GM12878 (cell line): ENCODE results near the gene ADK. TPM values are rescaled to one million over a fixed set of nuclear protein-coding genes. Genes with fewer than 3 reads are reported as not detected.

Source experiments
- ATAC-seq: fragments of 200-7000 bp; cut with Tn5 transposase; 3 replicates; pipeline ENCODE4 v1.9.1; 2020; ENCODE audit warnings: mild to moderate bottlenecking, moderate library complexity
- BruUV-seq: library from RNA; stranded (reverse); fragments of 400-500 nt; replicated peaks from 2 replicates; lab custom pipeline; 2021; lab: Mats Ljungman, UMichigan
- CTCF ChIA-PET: fragments of 300-600 bp; sonication (Branson Sonifier 250); formaldehyde crosslinking; extraction: SDS; loops from one replicate; lab custom pipeline; 2021; ENCODE audit warnings: inconsistent platforms; lab: Yijun Ruan, JAX
- POLR2A ChIA-PET: fragments of 350-600 bp; formaldehyde crosslinking; extraction: SDS; loops from one replicate; lab custom pipeline; 2021; ENCODE audit warnings: inconsistent platforms; lab: Charles Lee
- RAD21 ChIA-PET: fragments of 300-600 bp; sonication (Branson Sonifier 250); formaldehyde crosslinking; loops from one replicate; lab custom pipeline; 2023; ENCODE audit warnings: antibody characterized with exemption; ENCODE audit not compliant: unreplicated experiment; lab: Charles Lee
- SMC1A ChIA-PET: fragments of 300-600 bp; sonication (Branson Sonifier 250); formaldehyde crosslinking; loops from one replicate; lab custom pipeline; 2023; ENCODE audit not compliant: unreplicated experiment, uncharacterized antibody; lab: Charles Lee
- DNase-seq: peaks from one replicate; pipeline ENCODE4 v3.0.0-alpha.2; 2011; ENCODE audit warnings: low read depth, low spot score
- FAIRE-seq: peaks from 3 replicates; lab custom pipeline; 2011; peaks lifted over from hg19 to GRCh38; lab: Jason Lieb, UNC
- H2AFZ ChIP-seq: 2 replicates; pipeline ENCODE4 v1.6.0; 2011; ENCODE audit warnings: low read depth, low read length, control low read depth; ENCODE audit not compliant: control insufficient read depth
- H3K27ac ChIP-seq: 2 replicates; pipeline ENCODE4 v1.5.1; 2011; ENCODE audit warnings: control low read depth; ENCODE audit not compliant: control insufficient read depth, insufficient read depth
- H3K27me3 ChIP-seq, 2 experiments: replicated peaks in 1 of 2; 2 replicates each; pipeline versions ENCODE4 v1.6.0 to v1.6.1; 2011; ENCODE audit warnings: low read length in 1 of 2; ENCODE audit not compliant: control insufficient read depth in 2 of 2, insufficient read depth in 2 of 2
- H3K36me3 ChIP-seq, 2 experiments: 2 replicates each; pipeline ENCODE4 v1.5.1; 2011; ENCODE audit warnings: low read length in 1 of 2; ENCODE audit not compliant: control insufficient read depth in 2 of 2, insufficient read depth in 2 of 2
- H3K4me1 ChIP-seq: 2 replicates; pipeline ENCODE4 v1.6.1; 2011; ENCODE audit warnings: mild to moderate bottlenecking, low read length, moderate library complexity, mixed read lengths; ENCODE audit not compliant: control insufficient read depth, insufficient read depth
- H3K4me2 ChIP-seq: 2 replicates; pipeline ENCODE4 v1.6.0; 2011; ENCODE audit warnings: control low read depth; ENCODE audit not compliant: control insufficient read depth, insufficient read depth
- H3K4me3 ChIP-seq: fragments of 200-600 bp; sonication (generic); 2 replicates; pipeline ENCODE4 v1.5.1; 2016
- H3K79me2 ChIP-seq: 2 replicates; pipeline ENCODE4 v1.6.0; 2011; ENCODE audit warnings: low read length; ENCODE audit not compliant: control insufficient read depth, insufficient read depth
- H3K9ac ChIP-seq: 2 replicates; pipeline ENCODE4 v1.8.0; 2011; ENCODE audit warnings: low read length, control low read depth, mixed read lengths; ENCODE audit not compliant: control insufficient read depth, insufficient read depth
- H3K9me3 ChIP-seq: replicated peaks from 3 replicates; pipeline ENCODE4 v1.5.1; 2011; ENCODE audit warnings: mild to moderate bottlenecking, low read length; ENCODE audit not compliant: control insufficient read depth, insufficient read depth
- H4K20me1 ChIP-seq: 2 replicates; pipeline ENCODE4 v1.6.0; 2011; ENCODE audit not compliant: control insufficient read depth, insufficient read depth
- BMI1 ChIP-seq: fragments of 450-650 bp; IDR thresholded peaks from 2 replicates; pipeline ENCODE4 v1.6.1; 2016; ENCODE audit warnings: mild to moderate bottlenecking, moderate library complexity, borderline replicate concordance
- CBX3 ChIP-seq: fragments of 200-600 bp; sonication (generic); IDR thresholded peaks from 2 replicates; pipeline ENCODE4 v1.6.1; 2016; ENCODE audit warnings: low read depth, borderline replicate concordance
- CHD2 ChIP-seq: IDR thresholded peaks from 2 replicates; pipeline ENCODE4 v1.6.1; 2011; ENCODE audit warnings: low read depth, low read length, improper control_type of control experiment, borderline replicate concordance
- EZH2 ChIP-seq: IDR thresholded peaks from 2 replicates; pipeline ENCODE4 v1.6.1; 2012; ENCODE audit warnings: low read depth, mild to moderate bottlenecking, control low read depth, inconsistent platforms, low read length, borderline replicate concordance; ENCODE audit not compliant: control insufficient read depth
- FOXK2 ChIP-seq: fragments of 450-650 bp; IDR thresholded peaks from 2 replicates; pipeline ENCODE4 v1.6.1; 2017; ENCODE audit warnings: mild to moderate bottlenecking, moderate library complexity
- JUNB ChIP-seq: IDR thresholded peaks from 2 replicates; pipeline ENCODE4 v1.6.1; 2016; ENCODE audit warnings: antibody characterized with exemption, mild to moderate bottlenecking
- MYC ChIP-seq: IDR thresholded peaks from 2 replicates; pipeline ENCODE4 v1.6.1; 2011; ENCODE audit warnings: mild to moderate bottlenecking, low read length, moderate library complexity, inconsistent platforms; ENCODE audit not compliant: insufficient read depth, insufficient replicate concordance, insufficient read length, severe bottlenecking
- STAT1 ChIP-seq: fragments of 450-650 bp; conservative IDR thresholded peaks from 2 replicates; pipeline ENCODE4 v1.6.1; 2014; ENCODE audit warnings: antibody characterized with exemption, mild to moderate bottlenecking
- WGBS: methylation state at CpG from one replicate; pipeline ENCODE4 v1.1.6; 2016; ENCODE audit warnings: low lambda C conversion rate; ENCODE audit not compliant: insufficient replicate concordance, insufficient coverage; ENCODE audit errors: missing lambda C conversion rate; 5-methylcytosine and 5-hydroxymethylcytosine counted together
- in situ Hi-C: fragments of 300-500 bp; cut with MboI; formaldehyde crosslinking; loops from 9 replicates; pipeline ENCODE4 v1.14.3; 2018; ENCODE audit warnings: mixed read lengths
- intact Hi-C: fragments of 100-400 bp; cut with micrococcal nuclease; formaldehyde crosslinking; loops from one replicate; pipeline ENCODE4 v1.14.2; 2022; ENCODE audit not compliant: unreplicated experiment
- polyA plus RNA-seq, 11 experiments: library from polyadenylated mRNA; depleted of rRNA in 4 of 11; unstranded in 6 of 11; stranded (reverse) in 5 of 11; fragments of >200 nt; fragmentation: Nextera tagmentation in 4 of 11; fragmentation: Illumina TruSeq in 1 of 11; extraction: Ambion mirVana in 4 of 11; extraction: Trizol in 1 of 11; gene quantifications; 1 replicate in 1 of 11; 2 replicates in 10 of 11; pipeline versions ENCODE4 v1.2.1 to v1.2.3, GENCODE V29; 2011 to 2016; ENCODE audit warnings: inconsistent platforms in 2 of 11, missing spikeins in 2 of 11, low read depth in 1 of 11
- total RNA-seq, 4 experiments: library from RNA; depleted of rRNA in 3 of 4; stranded (reverse); fragments of >200 nt in 3 of 4; fragmentation: Illumina TruSeq in 1 of 4; extraction: Trizol in 1 of 4; gene quantifications; 2 replicates each; pipeline versions ENCODE4 v1.2.1 to v1.2.3, GENCODE V29; 2013 to 2021
- TF ChIP-seq, protein P1 (sequence below): fragments of 450-650 bp; conservative IDR thresholded peaks from 2 replicates; pipeline ENCODE4 v1.6.1; 2017; ENCODE audit warnings: mild to moderate bottlenecking, moderate library complexity
- TF ChIP-seq, protein P2 (sequence below): IDR thresholded peaks from 2 replicates; pipeline ENCODE4 v1.6.1; 2012; ENCODE audit warnings: low read depth, low read length, improper control_type of control experiment

ADK gene
- total and polyA plus RNA-seq, 10 of the 15 experiments (the other 5 are each of a cell fraction or from before 2014, with no cell fraction given): 42.0 to 151 (median 81.6) TPM

DNA sequence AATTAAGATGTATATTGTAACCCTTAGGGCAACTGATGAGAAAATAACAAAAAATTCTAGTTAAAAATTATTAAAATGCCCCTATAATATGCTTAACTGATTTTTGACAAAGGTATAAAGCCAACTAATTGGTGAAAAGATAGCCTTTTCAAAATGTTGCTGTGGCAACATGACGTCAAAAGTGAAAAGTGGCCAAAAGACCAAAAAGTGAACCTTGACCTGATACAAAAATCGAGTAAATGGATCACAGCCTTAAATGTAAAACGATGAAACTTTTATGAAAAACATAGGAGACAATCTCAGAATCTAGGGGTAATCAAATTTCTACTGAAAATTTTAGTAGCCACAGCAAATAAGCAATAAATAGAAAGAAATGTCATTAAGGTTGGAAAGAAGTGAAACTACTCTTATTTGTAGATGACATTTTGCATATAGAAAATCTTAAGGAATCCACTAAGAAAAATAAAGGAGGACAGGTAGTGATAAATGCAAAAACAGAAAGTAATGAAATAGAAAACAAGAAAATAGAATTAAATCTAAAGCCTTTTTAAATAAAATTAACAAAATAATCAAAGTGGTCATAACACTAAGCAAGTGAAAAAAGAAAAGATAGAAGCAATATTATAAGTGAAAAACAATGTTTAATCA, 285.6 kb downstream of the ADK start:
- 75% methylated on average over 3 of the region's 3 CpGs for WGBS
- ATAC-seq: no peak
- SMC1A ChIA-PET: no interaction called here
- no peak for FAIRE-seq
- H3K79me2 ChIP-seq: no peaks in the 10 kb centered on the region
- no peak for DNase-seq
- no peak overlapping the region for H2AFZ ChIP-seq
- BruUV-seq: no TSS peak
- no peaks in the 10 kb centered on the region for H3K36me3 ChIP-seq
- no peaks in the 10 kb centered on the region for H3K4me1 ChIP-seq
- POLR2A ChIA-PET: no interaction called here
- TF ChIP-seq, protein P1, sequence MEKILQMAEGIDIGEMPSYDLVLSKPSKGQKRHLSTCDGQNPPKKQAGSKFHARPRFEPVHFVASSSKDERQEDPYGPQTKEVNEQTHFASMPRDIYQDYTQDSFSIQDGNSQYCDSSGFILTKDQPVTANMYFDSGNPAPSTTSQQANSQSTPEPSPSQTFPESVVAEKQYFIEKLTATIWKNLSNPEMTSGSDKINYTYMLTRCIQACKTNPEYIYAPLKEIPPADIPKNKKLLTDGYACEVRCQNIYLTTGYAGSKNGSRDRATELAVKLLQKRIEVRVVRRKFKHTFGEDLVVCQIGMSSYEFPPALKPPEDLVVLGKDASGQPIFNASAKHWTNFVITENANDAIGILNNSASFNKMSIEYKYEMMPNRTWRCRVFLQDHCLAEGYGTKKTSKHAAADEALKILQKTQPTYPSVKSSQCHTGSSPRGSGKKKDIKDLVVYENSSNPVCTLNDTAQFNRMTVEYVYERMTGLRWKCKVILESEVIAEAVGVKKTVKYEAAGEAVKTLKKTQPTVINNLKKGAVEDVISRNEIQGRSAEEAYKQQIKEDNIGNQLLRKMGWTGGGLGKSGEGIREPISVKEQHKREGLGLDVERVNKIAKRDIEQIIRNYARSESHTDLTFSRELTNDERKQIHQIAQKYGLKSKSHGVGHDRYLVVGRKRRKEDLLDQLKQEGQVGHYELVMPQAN: no peak
- TF ChIP-seq FOXK2 (no peak), CHD2 (no peak), EZH2 (no peak), CBX3 (no peak), BMI1 (no peak), STAT1 (no peak), JUNB (no peak), MYC (no peak)
- TF ChIP-seq, protein P2, sequence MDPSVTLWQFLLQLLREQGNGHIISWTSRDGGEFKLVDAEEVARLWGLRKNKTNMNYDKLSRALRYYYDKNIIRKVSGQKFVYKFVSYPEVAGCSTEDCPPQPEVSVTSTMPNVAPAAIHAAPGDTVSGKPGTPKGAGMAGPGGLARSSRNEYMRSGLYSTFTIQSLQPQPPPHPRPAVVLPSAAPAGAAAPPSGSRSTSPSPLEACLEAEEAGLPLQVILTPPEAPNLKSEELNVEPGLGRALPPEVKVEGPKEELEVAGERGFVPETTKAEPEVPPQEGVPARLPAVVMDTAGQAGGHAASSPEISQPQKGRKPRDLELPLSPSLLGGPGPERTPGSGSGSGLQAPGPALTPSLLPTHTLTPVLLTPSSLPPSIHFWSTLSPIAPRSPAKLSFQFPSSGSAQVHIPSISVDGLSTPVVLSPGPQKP: no peak
- TF ChIP-seq, all 136 proteins: peak for 0
- H3K4me2 ChIP-seq: no peak overlapping the region
- intact Hi-C loops (no loop called here), in situ Hi-C loops (no loop called here)
- no peaks in the 10 kb centered on the region for H3K9me3 ChIP-seq
- no peaks in the 10 kb centered on the region for H3K27me3 ChIP-seq
- H4K20me1 ChIP-seq: no peaks in the 10 kb centered on the region
- no peak overlapping the region for H3K27ac ChIP-seq
- ChIA-PET CTCF (no interaction called here), RAD21 (no interaction called here)
- no peak overlapping the region for H3K4me3 ChIP-seq
- no peak overlapping the region for H3K9ac ChIP-seq
